B cell (primary cell): ENCODE results near the gene ARHGAP29. TPM values are rescaled to one million over a fixed set of nuclear protein-coding genes. Genes with fewer than 3 reads are reported as not detected.

Experiments used
- ATAC-seq: fragments of 200-7000 bp; cut with Tn5 transposase; one replicate; pipeline ENCODE4 v1.10.0; 2021; ENCODE audit warnings: low read depth, mild to moderate bottlenecking, moderate number of reproducible peaks, moderate library complexity
- CTCF ChIA-PET: fragments of 350-600 bp; sonication (Branson Sonifier 250); formaldehyde crosslinking; loops from one replicate; lab custom pipeline; 2021; ENCODE audit warnings: antibody characterized with exemption, inconsistent platforms; lab: Charles Lee
- POLR2A ChIA-PET: fragments of 350-600 bp; sonication (Branson Sonifier 250); formaldehyde crosslinking; loops from one replicate; lab custom pipeline; 2021; ENCODE audit warnings: antibody characterized with exemption; lab: Charles Lee
- DNase-seq: peaks from one replicate; pipeline ENCODE4 v3.0.0; 2013
- H2AFZ ChIP-seq: 2 replicates; pipeline ENCODE4 v1.6.1; 2012; ENCODE audit warnings: mild to moderate bottlenecking, low read depth, low read length; ENCODE audit not compliant: insufficient read depth, poor library complexity, severe bottlenecking
- H3K27ac ChIP-seq, 2 donors: 1 replicate in 1 of 2; 2 replicates in 1 of 2; pipeline ENCODE4 v1.5.1; 2012 to 2013; ENCODE audit warnings: low read length in 2 of 2, mild to moderate bottlenecking in 2 of 2, moderate library complexity in 1 of 2
- H3K27me3 ChIP-seq, 4 experiments: fragments of 200-600 bp in 1 of 4; sonication (generic) in 1 of 4; replicated peaks in 1 of 4; 1 replicate in 2 of 4; 2 replicates in 2 of 4; pipeline versions ENCODE4 v1.6.1 to v1.7.0; 2013 to 2016; ENCODE audit warnings: low read length in 3 of 4, mild to moderate bottlenecking in 2 of 4, mixed read lengths in 1 of 4, moderate library complexity in 1 of 4; ENCODE audit not compliant: insufficient read depth in 4 of 4, control insufficient read depth in 3 of 4; ENCODE audit errors: control extremely low read depth in 1 of 4
- H3K36me3 ChIP-seq, 2 experiments: replicated peaks in 1 of 2; 1 replicate in 1 of 2; 2 replicates in 1 of 2; pipeline versions ENCODE4 v1.6.1 to v1.7.1; 2013; ENCODE audit warnings: low read length in 1 of 2; ENCODE audit not compliant: insufficient read depth in 2 of 2, control insufficient read depth in 1 of 2; ENCODE audit errors: control extremely low read depth in 1 of 2, extremely low read depth in 1 of 2
- H3K4me1 ChIP-seq, 2 donors: fragments of 200-600 bp in 1 of 2; sonication (generic) in 1 of 2; 1 replicate in 1 of 2; 2 replicates in 1 of 2; pipeline versions ENCODE4 v1.5.1 to v1.6.1; 2013 to 2017; ENCODE audit warnings: low read length in 2 of 2; ENCODE audit not compliant: control insufficient read depth in 2 of 2, insufficient read depth in 2 of 2
- H3K4me2 ChIP-seq: replicated peaks from 2 replicates; pipeline ENCODE3; 2012; ENCODE audit warnings: mild to moderate bottlenecking, low read depth, low read length; ENCODE audit not compliant: poor library complexity, severe bottlenecking
- H3K4me3 ChIP-seq, 5 experiments: fragments of 200-600 bp in 1 of 5; sonication (generic) in 1 of 5; 1 replicate in 3 of 5; 2 replicates in 2 of 5; pipeline versions ENCODE4 v1.5.1 to v1.7.0; 2011 to 2016; ENCODE audit warnings: low read length in 4 of 5, mild to moderate bottlenecking in 4 of 5, low read depth in 2 of 5, control low read depth in 1 of 5, moderate library complexity in 1 of 5; ENCODE audit not compliant: insufficient read depth in 1 of 5; ENCODE audit errors: control extremely low read depth in 1 of 5, extremely low read depth in 1 of 5
- H3K79me2 ChIP-seq: fragments of 200-600 bp; sonication (generic); one replicate; pipeline ENCODE4 v1.6.0; 2016; ENCODE audit warnings: low read length; ENCODE audit not compliant: control insufficient read depth, insufficient read depth
- H3K9ac ChIP-seq: fragments of 200-600 bp; sonication (generic); 2 replicates; pipeline ENCODE4 v1.6.1; 2017; ENCODE audit warnings: mild to moderate bottlenecking, low read length, moderate library complexity
- H3K9me3 ChIP-seq, 3 donors: one replicate each; pipeline versions ENCODE4 v1.6.1 to v1.7.1; 2013; ENCODE audit warnings: low read length in 2 of 3; ENCODE audit not compliant: control insufficient read depth in 2 of 3, insufficient read depth in 1 of 3; ENCODE audit errors: control extremely low read depth in 1 of 3
- H4K20me1 ChIP-seq: 2 replicates; pipeline ENCODE4 v1.6.0; 2012; ENCODE audit warnings: mild to moderate bottlenecking, low read length; ENCODE audit not compliant: insufficient read depth, control insufficient read depth, poor library complexity, severe bottlenecking
- H3K27ac Mint-ChIP-seq: one replicate; pipeline ENCODE4 v1.8.0; 2021; ENCODE audit warnings: mixed read lengths
- H3K27me3 Mint-ChIP-seq: one replicate; pipeline ENCODE4 v1.8.0; 2021; ENCODE audit warnings: mixed read lengths
- H3K4me1 Mint-ChIP-seq: one replicate; pipeline ENCODE4 v1.8.0; 2021; ENCODE audit warnings: mixed read lengths
- H3K4me3 Mint-ChIP-seq: one replicate; pipeline ENCODE4 v1.8.0; 2021; ENCODE audit warnings: mixed read lengths
- H3K9me3 Mint-ChIP-seq: one replicate; pipeline ENCODE4 v1.8.0; 2022; ENCODE audit warnings: mixed read lengths; ENCODE audit not compliant: insufficient read depth
- CTCF ChIP-seq: fragments of 200-600 bp; IDR thresholded peaks from one replicate; pipeline ENCODE4 v1.8.0; 2022; ENCODE audit warnings: antibody characterized with exemption, mild to moderate bottlenecking
- EZH2 ChIP-seq: IDR thresholded peaks from 2 replicates; pipeline ENCODE4 v1.6.1; 2012; ENCODE audit warnings: borderline replicate concordance, low read depth, mild to moderate bottlenecking, moderate library complexity, low read length; ENCODE audit not compliant: insufficient read depth, poor library complexity, severe bottlenecking
- WGBS: methylation state at CpG from one replicate; pipeline ENCODE4 v1.1.5; 2013; ENCODE audit warnings: missing lambda C conversion rate; ENCODE audit not compliant: insufficient coverage; 5-methylcytosine and 5-hydroxymethylcytosine counted together
- intact Hi-C: fragments of 100-400 bp; cut with micrococcal nuclease; formaldehyde crosslinking; loops from one replicate; pipeline ENCODE4 v1.10.0; 2022
- polyA plus RNA-seq: library from polyadenylated mRNA; depleted of rRNA; stranded (reverse); fragments of >200 nt; gene quantifications from 2 replicates; pipeline ENCODE4 v1.2.3, GENCODE V29; 2012
- total RNA-seq, 2 donors: library from RNA; stranded (reverse); fragments of 120-200 nt in 1 of 2; gene quantifications; 1 replicate in 1 of 2; 2 replicates in 1 of 2; pipeline versions ENCODE4 v1.2.3 to v1.2.4, GENCODE V29; 2013 to 2022

Gene ARHGAP29
- total and polyA plus RNA-seq, 2 donors (not counting 1 experiment from before 2014, with no cell fraction given), result not detected

- H3K4me3 Mint-ChIP-seq, result no peak overlapping the region
- Histone ChIP-seq H3K79me2 (no peaks in the 10 kb centered on the region), H3K27ac (no peak overlapping the region), H3K9ac (no peak overlapping the region), H3K4me3 (no peak overlapping the region), H3K4me2 (no peak overlapping the region), H3K36me3 (no peaks in the 10 kb centered on the region), H3K27me3 (peaks cover 0 to 5% (median 0%) of the 10 kb centered on the region in 4 experiments), H4K20me1 (no peaks in the 10 kb centered on the region), H3K9me3 (peaks cover 0 to 4% (median 0%) of the 10 kb centered on the region in 3 donors), H3K4me1 (no peaks in the 10 kb centered on the region), H2AFZ (no peak overlapping the region)
- WGBS, result no CpG with 5 or more reads among the region's 1 CpG
- POLR2A ChIA-PET, result no interaction called here
- intact Hi-C loops, result no loop called here
- H3K27ac Mint-ChIP-seq, result no peak overlapping the region
- H3K27me3 Mint-ChIP-seq, result peaks cover 22% of the 10 kb centered on the region
- H3K4me1 Mint-ChIP-seq, result no peaks in the 10 kb centered on the region
- DNase-seq (no peak), ATAC-seq (no peak)
- TF ChIP-seq EZH2 (no peak), CTCF (no peak)
- H3K9me3 Mint-ChIP-seq, result no peaks in the 10 kb centered on the region
- CTCF ChIA-PET, result no interaction called here
These were observed 27.4 kb downstream of the ARHGAP29 start for GRCh38 chr1:94209982-94210381.

GRCh38 chr1:94209425-94209824 is 28.0 kb downstream of the ARHGAP29 start:
- Mint-ChIP-seq H3K27me3 (peaks cover 20% of the 10 kb centered on the region), H3K9me3 (no peaks in the 10 kb centered on the region), H3K27ac (no peak overlapping the region), H3K4me3 (no peak overlapping the region), H3K4me1 (no peaks in the 10 kb centered on the region)
- no peaks in the 10 kb centered on the region for H3K4me1 ChIP-seq
- TF ChIP-seq EZH2 (no peak), CTCF (no peak)
- no peak overlapping the region for H3K27ac ChIP-seq
- H4K20me1 ChIP-seq, result no peaks in the 10 kb centered on the region
- ChIA-PET CTCF (no interaction called here), POLR2A (no interaction called here)
- peaks cover 0 to 5% (median 0%) of the 10 kb centered on the region in 4 experiments for H3K27me3 ChIP-seq
- H3K4me3 ChIP-seq, result no peak overlapping the region
- no peaks in the 10 kb centered on the region for H3K36me3 ChIP-seq
- H3K4me2 ChIP-seq, result no peak overlapping the region
- H2AFZ ChIP-seq, result no peak overlapping the region
- intact Hi-C loops, result no loop called here
- H3K9me3 ChIP-seq, result peaks cover 0 to 4% (median 0%) of the 10 kb centered on the region in 3 donors
- no peaks in the 10 kb centered on the region for H3K79me2 ChIP-seq
- H3K9ac ChIP-seq, result no peak overlapping the region
- ATAC-seq (no peak), DNase-seq (no peak)
